ENCODE measurements around the gene ZNF831.

Gene ZNF831

DNA sequence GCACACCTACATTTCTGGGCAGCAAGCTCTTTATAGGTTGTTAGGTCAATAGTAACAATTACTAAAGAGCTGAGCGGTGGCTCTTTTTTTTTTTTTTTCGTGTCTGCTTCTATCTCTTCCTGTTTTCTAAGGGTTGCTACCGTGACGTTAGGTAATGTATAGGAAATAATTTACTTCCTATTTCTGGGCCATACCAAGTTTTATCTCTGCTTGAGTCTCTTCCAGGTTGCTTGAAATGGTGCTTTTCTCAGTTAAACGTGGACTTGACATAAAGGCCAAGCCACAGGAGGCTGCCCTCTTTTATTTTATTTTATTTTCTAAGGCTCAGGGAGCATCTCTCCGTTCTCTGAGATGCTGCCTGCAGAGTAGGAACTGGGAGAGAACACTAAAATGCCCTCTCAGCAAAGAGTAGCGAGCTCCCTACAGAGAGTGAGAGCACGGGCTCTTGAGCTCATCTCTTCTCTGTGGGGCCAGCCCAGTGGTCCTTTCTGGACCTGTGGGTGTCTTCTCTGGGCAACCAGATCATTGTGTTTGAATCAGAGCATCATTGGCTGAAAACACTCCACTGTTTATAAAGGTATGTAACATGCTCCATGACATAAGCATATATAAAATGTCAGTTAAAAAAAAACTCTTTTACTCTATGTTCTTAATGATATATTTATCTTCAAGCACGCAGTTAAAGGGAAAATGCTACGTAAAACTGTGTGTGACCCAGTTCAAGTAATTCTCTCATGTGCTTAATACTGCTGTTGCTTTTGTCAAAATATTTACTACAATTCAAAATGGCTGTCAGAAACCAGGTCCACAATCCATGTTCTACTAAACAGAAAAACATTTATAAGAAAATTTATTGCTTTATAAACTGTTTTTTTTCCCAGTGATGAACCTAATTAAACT, at the start of gene ZNF831:
Gene ZNF831 (plus strand): TSS at position 191 of the 900 bp plus-strand sequence. CDS start 27,199 bp downstream, outside the sequence.
- DNase-seq (ENCODE audit: low read depth) = no peak

DNA sequence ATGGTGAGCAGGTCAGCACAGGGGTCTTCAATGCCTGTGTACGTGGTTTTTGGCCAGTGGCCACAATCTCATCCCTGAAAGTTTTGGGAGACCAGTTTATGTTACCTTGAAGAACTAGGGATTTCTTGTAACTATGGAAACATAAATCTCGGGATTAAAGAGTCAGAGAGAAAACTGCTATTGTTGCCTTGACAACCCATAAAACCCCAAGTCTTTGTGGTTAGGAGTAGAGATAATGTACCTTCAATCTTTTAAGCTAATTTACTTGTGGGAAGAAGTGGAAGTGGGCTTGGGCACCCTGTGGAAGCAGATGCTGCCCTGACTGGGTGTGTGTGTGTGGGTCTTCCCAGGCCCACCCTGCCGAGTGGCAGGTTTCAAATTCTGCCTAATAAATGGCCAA, 46.1 kb upstream of the ZNF831 start:
- no peak for DNase-seq (ENCODE audit: low read depth)

DNA sequence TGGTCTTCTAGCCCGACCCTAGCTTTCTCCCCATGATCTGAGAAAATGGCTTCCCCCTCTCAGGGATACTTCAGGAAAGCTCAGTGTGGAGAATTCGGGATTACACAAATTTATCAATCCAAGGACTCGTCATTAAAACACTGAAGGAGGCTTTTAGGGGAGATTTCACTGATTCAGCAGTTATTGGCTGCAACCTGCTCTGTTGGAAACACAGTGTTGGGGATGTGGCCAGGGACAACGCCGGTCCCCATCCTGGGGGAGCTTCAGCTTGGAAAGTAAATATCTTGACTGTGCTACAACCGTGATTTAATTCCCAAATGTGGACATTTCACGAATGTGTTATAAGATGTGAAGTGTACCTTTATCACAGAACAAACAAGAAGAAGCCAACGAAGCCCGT, 44.8 kb upstream of the ZNF831 start:
- DNase-seq (ENCODE audit: low read depth) = no peak

DNA sequence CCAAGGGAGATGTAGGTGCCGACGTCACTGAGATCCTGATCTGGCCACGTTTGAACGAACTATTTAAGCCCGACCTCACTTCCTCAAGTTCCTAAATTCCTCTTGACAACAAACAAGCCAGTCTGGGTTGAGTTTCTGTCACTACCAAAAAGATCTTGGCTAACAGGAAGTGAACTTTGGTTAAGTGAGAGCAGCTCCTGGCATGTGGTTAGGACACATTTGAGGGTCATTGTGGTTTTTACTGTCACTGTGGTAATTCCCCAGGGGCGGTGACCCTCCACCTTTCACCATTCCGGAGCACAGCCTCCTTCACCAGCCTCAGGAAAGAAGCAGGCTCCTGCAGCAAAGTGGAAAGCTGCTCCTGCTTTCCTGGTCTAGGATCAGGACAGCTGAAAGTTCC, 43.1 kb upstream of the ZNF831 start:
- DNase-seq (ENCODE audit: low read depth) = no peak

DNA sequence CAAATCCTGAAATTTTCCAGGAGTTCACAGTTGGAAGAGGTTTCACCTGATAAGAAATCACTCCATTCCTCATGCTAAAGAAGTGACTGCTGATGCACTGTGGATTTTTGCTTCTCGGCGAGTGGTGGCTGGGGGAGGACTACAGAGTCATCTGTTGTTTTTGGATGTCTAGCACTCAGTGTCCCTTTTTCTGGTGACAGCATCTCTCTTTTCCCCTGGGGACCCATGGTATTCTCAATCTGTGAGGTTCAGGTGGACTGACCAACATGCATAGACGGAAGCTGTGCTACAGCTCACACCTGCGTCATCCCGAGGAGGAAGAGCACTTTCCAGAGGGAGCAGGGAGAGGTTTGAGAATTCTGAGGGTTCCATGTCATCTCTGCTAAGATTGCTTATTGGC, 42.7 kb upstream of the ZNF831 start:
- no peak for DNase-seq (ENCODE audit: low read depth)

DNA sequence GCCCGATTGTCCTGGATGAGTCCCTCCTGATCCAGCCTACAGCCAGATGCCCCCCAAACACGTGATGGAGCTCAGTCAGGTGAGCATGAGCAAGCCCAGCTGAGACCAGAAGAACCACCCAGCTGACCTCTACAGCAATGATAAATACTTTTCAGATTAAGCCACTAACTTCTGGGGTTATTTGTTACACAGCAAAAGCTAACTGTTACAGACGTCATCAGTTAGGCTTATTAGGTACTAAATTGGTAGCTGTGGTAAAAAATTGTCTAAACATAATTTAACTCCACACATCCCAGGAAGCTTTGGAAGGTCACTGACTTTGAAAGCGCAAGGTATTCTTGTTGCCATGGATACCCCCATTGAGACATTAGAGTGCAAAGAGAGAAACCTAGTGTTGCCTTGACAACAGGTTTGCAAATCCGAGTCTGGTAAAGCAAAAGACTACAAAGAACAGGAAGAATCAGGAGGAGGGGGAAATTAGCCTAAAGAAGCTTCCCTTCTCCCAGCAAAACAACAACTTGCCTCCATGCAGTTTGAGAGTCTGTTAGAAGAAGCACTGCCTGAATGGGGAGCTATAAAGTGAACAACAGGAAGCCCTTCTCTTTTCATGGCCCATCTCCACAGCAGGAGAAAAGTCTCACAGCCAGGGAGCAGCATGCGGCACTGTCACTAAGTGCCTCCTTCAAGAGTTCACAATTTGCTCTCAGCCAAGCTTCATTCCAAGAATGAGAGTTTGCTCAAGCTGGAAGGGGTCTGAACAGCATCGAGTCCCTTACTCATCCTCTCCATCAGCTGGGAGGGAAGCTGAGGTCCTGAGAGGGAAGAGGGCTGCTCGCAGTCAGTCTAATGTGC, 41.7 kb upstream of the ZNF831 start:
- DNase-seq (ENCODE audit: low read depth) = no peak

DNA sequence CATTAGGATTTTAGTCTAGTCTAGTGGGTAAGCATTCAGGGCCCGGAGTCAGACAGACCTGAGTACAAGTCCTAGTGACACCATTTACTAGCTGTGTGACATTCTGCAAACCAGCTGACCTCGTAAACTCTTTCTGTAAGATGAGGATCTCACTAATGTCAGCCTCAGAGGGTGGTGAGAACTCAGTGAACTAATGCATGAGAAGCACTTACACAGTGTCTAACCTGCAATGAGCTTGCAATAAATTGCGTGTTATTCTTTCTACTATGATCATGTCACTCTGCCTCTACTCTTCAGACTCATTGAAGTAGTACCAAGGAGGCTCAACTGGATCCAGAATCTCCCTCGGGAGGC, 41.1 kb upstream of the ZNF831 start:
- DNase-seq (ENCODE audit: low read depth) = no peak

DNA sequence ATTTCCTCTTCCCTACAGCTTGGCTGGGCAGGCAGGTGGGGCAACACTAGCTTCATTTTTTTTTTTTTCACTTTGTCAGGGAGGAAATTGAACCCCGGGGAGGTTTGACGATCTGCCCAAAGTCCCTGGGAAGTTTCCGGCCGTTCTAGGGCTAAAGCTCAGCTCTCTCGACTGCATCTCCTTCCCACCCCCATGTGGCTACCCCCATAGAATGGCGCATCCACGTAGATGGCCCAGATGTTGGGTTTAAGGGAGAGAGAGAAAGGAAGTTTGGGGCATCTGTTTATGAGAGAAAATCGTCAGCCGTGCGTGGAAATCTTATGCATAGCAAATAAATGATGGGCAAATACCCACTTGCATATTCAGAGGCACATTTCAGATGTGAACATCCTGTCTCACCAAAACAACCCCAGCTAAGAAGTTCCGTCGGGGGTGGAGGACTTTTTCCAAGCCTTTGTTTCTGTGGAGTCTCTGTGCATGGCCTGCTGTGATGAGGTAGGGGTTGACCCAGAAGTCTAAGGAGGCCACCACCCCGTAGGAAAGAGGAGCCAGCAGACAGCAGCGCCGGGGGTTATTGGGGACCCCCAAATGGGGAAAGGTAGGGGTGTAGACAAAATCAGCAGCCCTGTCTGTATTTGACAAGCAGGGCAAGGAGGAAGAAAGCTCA, 40.5 kb upstream of the ZNF831 start:
- no peak for DNase-seq (ENCODE audit: low read depth)

DNA sequence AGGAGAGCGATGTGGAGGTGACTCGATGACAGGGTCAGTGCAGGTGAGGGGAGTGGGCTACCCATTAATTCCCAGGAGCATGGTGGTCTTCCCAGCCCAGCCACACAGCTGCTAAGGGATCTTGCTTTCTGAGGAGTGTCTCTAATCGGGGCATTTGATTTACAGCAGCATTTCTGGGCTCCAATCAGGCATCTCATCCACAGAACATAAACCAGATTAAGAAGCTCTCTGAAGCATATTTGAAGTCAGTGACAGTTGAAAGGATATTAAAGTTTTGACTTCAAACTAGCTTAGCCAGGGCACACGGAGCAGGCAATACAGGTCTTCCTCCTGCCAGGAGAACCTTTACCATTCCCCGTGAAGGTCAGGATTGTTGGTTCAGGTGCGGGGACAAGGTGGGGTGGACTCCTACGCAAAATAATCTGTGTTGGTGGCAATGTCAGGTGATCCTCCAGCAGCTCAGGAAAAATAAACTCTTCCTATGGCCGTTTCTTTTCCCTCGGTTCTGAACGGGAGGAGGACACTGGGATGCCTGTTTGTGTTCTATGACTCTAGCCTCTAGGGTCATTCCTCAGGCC, 39.9 kb upstream of the ZNF831 start:
- no peak for DNase-seq (ENCODE audit: low read depth)

DNA sequence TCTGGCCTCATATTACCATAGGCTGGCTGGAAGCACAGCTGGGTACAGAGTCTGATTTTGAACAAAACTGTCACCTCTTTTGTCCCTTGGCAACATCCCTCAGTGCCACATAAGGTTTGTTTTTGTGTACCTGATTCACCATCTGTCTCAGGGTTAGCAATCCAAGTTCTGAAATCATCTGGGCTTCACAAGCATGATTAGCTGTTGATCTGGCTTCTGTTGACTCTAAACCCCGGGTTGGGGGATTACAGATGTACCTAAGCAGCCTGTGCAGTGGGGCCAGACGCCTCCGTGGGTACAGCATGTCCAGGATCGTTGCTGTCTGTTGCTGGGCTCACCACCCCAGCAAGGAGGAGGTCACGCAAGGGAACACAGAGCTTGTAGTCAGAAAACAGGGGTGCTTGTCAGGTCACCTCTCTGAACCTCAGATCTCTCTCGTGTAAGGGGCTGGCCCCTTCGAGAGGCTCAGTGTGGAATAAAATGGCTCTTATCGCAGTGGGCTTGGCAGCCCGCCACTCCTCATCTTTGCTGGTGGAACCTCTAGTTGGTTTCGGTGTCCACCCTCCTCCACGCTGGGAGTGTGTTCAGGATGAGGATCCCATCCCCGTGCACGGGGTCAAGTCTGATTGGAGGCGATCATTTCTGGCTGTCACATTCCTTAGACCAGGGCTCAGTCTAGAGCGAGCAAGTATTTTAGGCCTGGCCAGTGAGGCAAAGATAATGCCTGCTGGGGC, 39.2 kb upstream of the ZNF831 start:
- DNase-seq (ENCODE audit: low read depth) = no peak

DNA sequence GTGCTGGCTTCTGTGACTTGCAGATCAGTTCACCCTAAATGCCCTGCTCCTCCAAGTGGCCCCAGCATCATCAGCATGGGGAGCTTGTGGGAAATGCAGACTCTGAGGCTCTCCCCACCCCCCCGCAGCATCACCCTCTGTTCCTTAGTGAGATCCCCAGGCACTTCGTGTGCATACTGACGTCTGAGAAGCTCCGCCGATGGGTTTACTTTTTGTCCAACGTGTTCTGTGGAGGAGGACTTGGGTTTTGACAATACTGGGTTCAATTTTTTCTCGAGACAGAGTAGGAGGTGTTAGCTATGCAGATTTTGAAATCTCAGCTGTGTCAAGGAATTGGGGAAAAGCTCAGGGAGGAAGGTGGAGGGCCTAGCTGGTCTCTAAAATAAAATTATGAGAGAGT, 38.3 kb upstream of the ZNF831 start:
- DNase-seq (ENCODE audit: low read depth) = no peak

DNA sequence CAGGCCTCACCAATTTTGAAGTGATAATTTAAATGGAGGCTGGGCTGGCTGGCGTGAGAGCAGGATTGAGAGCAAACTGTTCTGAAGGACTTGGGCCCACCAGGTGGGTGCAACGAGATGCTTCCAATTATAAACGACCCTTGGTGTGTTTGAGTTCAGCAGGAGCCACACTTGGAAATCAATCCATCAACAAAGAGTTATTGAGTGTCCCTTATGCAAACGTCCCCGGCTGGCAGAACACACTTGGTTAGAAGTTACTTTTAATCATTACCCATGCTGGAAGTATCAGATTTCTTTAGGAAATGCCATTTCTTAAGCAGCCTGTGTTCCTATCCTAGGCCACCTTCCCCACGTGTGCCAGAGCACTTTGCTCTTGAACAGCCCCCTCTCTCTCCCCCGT, 37.8 kb upstream of the ZNF831 start:
- DNase-seq (ENCODE audit: low read depth) = no peak

DNA sequence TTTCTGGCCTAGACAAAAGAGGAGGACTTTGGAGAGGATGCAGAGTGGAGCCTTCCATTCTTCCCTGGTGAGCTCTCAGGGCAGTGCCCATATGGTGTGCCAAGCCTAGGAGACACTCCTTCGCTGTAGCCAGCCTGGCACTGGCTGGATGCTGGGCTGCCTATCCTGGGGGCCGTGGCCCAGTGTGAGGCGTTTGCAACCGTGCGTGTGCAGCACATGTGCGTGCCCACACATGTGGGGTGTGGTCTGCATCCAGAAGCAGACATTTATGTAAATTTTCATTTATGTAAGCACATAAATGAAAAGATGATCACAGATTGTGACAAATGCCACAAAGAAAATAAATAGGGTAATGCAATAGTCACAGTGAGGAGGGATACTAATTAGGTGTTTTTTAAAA, 35.8 kb upstream of the ZNF831 start:
- DNase-seq (ENCODE audit: low read depth) = no peak

DNA sequence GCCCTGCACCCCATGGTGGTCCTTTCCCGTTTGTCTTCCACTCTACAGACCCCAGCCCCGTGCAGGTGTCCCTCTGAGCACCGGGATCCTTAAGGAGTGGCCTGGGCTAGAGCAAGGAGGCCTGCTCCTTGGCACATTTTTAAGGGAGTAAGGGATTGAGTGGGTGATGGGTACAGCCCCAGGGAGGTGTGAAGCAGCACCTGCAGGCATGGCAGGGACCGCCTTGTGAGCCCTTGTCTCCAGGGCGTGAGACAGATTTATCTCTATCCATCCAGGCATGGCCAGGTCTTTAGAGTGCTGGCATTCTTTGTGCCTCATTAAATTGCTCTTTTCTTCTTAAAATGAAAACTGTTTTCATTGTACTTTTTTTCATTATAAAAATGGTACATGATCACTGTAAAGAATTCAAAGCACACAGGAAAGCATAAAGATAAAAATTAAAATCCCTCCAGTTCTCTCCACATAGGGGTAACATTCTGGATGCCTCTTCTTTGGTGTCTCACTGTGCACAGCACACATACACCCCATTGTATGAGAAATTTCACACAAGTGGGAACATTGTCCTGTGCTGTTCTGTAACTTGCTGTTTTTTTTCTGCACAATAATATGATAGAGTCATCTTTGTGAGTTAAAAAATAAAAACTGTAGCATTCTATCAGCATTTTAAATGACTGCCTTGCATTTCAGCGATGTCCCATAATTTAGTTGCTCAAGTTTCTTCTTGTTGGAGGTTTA, 31.9 kb upstream of the ZNF831 start:
- no peak for DNase-seq (ENCODE audit: low read depth)

DNA sequence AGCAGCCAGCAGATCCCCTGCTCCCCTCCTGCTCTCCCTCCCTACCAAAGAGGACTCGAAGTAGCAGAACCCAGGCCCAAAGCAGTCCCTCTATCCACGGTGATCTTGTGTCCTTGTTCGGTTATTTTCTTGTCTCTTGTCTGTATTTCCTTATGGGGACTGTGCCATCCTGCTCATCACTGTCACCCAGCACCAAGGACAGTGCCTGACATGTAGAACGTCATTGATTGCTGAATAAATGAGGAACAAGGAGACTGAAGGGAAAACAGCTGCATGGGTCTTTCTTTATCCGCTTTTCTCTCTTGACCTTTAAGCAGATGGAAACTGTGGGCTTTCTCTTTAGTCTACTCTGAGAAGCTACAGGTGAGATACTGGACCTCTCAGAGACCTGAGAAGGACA, 29.4 kb upstream of the ZNF831 start:
- DNase-seq (ENCODE audit: low read depth) = no peak

DNA sequence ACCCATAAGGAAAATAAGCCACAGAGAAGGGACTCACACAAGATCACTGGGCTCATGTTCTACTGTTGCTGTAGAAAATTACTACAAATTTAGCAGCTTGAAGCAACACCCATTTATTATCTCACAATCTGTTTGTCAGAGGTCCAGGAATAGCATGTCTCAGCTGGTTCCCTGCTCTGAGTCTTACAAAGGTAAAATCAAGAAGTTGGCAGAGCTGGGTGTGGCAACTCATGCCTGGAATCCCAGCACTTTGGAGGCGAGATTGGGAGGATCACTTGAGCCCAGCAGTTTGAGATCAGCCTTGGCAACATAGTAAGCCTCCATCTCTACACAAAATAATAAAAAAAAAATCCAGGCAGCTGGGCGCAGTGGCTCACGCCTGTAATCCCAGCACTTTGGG, 28.5 kb upstream of the ZNF831 start:
- DNase-seq (ENCODE audit: low read depth) = no peak

DNA sequence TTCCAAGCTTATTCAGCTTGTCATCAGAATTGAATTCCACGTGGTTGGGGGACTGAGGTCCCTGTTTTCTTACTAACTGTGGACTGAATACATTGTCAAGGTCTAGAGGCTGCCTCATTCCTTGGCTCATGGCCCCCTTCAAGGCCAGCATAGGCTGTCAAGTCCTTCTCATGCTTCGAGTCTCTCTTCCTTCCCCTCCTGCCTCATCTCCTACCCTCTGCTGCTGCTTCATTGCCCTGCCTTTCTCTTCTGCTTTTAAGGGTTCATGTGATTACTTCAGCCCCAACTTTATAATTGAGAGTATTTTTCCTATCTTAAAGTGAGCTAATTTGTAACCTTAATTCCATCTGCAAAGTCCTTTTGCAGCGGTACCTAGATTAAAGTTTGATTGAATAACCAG, 27.6 kb upstream of the ZNF831 start:
- DNase-seq (ENCODE audit: low read depth) = no peak

DNA sequence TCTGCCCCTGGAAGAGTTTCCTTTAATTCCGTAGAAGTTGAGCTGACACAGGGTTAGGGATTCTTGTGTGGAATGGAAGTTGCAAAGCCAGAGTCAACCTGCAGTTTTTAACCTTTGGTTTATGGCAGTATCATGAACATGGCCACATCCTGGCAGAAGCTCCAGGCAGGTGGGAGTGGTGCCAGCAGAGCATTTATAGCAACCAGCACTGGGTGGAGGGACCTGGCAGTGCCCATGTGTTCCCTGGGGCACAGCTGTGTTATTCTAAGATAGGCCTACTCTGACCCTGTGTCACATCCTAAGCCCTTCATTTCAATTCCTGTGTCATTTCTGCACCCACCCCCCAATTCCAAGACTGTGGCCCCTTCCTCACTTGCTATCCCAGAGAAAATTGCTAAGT, 26.1 kb upstream of the ZNF831 start:
- DNase-seq (ENCODE audit: low read depth) = no peak

DNA sequence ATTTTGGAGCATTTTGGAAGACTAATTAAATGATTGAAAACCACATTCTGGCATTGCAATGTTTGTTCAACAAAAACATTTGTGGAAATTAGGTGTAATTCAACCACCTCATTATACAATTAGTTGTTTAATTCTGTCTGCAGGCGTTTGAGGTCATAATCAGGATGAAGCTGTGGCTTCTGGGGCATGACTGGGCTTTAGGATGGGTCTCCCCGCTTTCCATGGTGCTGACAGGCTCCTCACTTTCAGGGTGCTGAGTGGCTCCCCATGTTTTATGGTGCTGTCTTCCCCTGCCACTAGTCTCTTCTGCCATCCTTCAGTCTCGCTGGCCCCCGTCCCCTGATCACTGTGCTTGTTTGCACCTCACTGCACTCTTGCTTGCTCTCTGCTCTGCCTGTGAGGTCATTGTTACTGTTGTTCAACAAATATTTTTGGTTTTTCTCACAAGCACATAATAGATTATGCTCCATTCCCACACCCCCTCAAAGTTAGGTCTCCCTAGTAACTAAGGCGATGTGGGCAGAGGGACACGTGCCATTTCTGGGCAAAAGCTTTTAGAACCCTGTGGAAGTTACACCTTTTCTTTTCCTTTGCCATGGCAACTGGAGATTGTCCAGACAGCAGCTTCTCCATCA, 25.4 kb upstream of the ZNF831 start:
- DNase-seq (ENCODE audit: low read depth) = no peak

DNA sequence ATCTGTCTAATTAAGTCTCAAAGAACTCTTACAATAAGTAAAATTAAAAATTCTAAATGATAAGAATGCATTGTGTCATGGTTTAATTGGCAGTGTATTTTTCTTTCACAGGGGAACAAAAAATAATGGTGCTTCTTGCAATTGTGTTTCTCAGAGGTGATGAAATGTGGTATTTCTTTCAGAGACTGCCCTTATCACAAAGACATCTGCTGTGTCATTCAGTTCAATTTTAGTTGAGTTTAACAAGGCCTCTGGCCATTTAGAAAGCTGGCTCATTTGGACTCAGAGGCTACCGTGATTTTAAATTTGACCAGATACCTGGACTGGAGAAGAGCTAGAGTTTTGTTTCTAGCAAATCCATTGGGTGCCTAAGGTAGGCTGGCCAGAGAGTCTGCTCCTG, 23.6 kb upstream of the ZNF831 start:
- no peak for DNase-seq (ENCODE audit: low read depth)
